Neural cell (in vitro differentiated cells): Measurements from ENCODE around the gene NFIA. TPM values are rescaled to one million over a fixed set of nuclear protein-coding genes. Genes with fewer than 3 reads are reported as not detected.

Experiments used
- H2AFZ ChIP-seq: fragments of 200-600, 300-800 bp; sonication (generic), shearing (Covaris generic); 2 replicates; pipeline ENCODE4 v1.6.0; 2014; ENCODE audit warnings: low read depth, mild to moderate bottlenecking, antibody characterized with exemption, low read length, moderate library complexity
- H3F3A ChIP-seq: fragments of 200-600 bp; shearing (Covaris generic); 2 replicates; pipeline ENCODE4 v1.6.1; 2016; ENCODE audit warnings: mild to moderate bottlenecking, moderate library complexity, mixed read lengths, antibody characterized with exemption, low read length; ENCODE audit not compliant: insufficient read depth, poor library complexity, severe bottlenecking
- H3K27ac ChIP-seq: fragments of 200-600, 300-800 bp; sonication (generic), shearing (Covaris generic); 2 replicates; pipeline ENCODE4 v1.5.1; 2014; ENCODE audit warnings: mild to moderate bottlenecking, low read length, moderate library complexity
- H3K27me3 ChIP-seq: fragments of 300-800, 200-600 bp; sonication (generic), shearing (Covaris generic); 2 replicates; pipeline ENCODE4 v1.6.0; 2014; ENCODE audit warnings: mild to moderate bottlenecking, low read depth, low read length, moderate library complexity; ENCODE audit not compliant: insufficient read depth
- H3K36me3 ChIP-seq: fragments of 300-800, 200-600 bp; sonication (generic), shearing (Covaris generic); 2 replicates; pipeline ENCODE4 v1.5.1; 2014; ENCODE audit warnings: mild to moderate bottlenecking, antibody characterized with exemption, low read length, moderate library complexity; ENCODE audit not compliant: insufficient read depth
- H3K4me2 ChIP-seq: fragments of 300-800, 200-600 bp; sonication (generic), shearing (Covaris generic); 2 replicates; pipeline ENCODE4 v1.6.0; 2014; ENCODE audit warnings: mild to moderate bottlenecking, low read length
- H3K4me3 ChIP-seq: fragments of 300-800, 200-600 bp; sonication (generic), shearing (Covaris generic); 2 replicates; pipeline ENCODE4 v1.5.1; 2014; ENCODE audit warnings: mild to moderate bottlenecking, low read length, moderate library complexity
- H3K79me2 ChIP-seq: fragments of 200-600 bp; shearing (Covaris generic); replicated peaks from 2 replicates; pipeline ENCODE4 v1.6.0; 2014; ENCODE audit warnings: mild to moderate bottlenecking, low read length, moderate library complexity; ENCODE audit not compliant: insufficient read depth
- H3K9ac ChIP-seq: fragments of 300-800, 200-600 bp; sonication (generic), shearing (Covaris generic); 2 replicates; pipeline ENCODE4 v1.6.1; 2016; ENCODE audit warnings: mild to moderate bottlenecking, low read length, mixed read lengths
- H3K9me2 ChIP-seq: fragments of 200-600 bp; shearing (Covaris generic); 2 replicates; pipeline ENCODE4 v1.6.1; 2016; ENCODE audit warnings: mild to moderate bottlenecking, low read length, mixed read lengths; ENCODE audit not compliant: insufficient read depth
- H3K9me3 ChIP-seq: fragments of 200-600, 300-800 bp; sonication (generic), shearing (Covaris generic); 2 replicates; pipeline ENCODE4 v1.6.1; 2016; ENCODE audit warnings: mild to moderate bottlenecking, mixed run types, low read length, moderate library complexity, mixed read lengths
- H4K20me1 ChIP-seq: fragments of 200-600 bp; shearing (Covaris generic); 2 replicates; pipeline ENCODE4 v1.6.1; 2016; ENCODE audit warnings: mild to moderate bottlenecking, mixed run types; ENCODE audit not compliant: insufficient read depth
- CTCF ChIP-seq: fragments of 450-650 bp; IDR thresholded peaks from 2 replicates; pipeline ENCODE4 v1.5.1; 2014; ENCODE audit warnings: antibody characterized with exemption, mild to moderate bottlenecking, moderate library complexity; ENCODE audit not compliant: poor library complexity, severe bottlenecking
- EP300 ChIP-seq: fragments of 450-650 bp; conservative IDR thresholded peaks from 2 replicates; pipeline ENCODE4 v1.6.1; 2014; ENCODE audit warnings: antibody characterized with exemption, mild to moderate bottlenecking, moderate library complexity; ENCODE audit not compliant: poor library complexity, severe bottlenecking
- EZH2 ChIP-seq: fragments of 200-600, 300-800 bp; shearing (Covaris generic), sonication (generic); IDR thresholded peaks from 2 replicates; pipeline ENCODE4 v1.6.1; 2014; ENCODE audit warnings: antibody characterized with exemption, low read length, borderline replicate concordance, mild to moderate bottlenecking; ENCODE audit not compliant: insufficient read depth, poor library complexity, severe bottlenecking
- MXI1 ChIP-seq: fragments of 450-650 bp; conservative IDR thresholded peaks from 2 replicates; pipeline ENCODE4 v1.6.1; 2014; ENCODE audit warnings: antibody characterized with exemption, mild to moderate bottlenecking; ENCODE audit not compliant: poor library complexity, severe bottlenecking
- POLR2AphosphoS5 ChIP-seq: IDR thresholded peaks from 2 replicates; pipeline ENCODE4 v1.6.1; 2012
- RAD21 ChIP-seq: fragments of 450-650 bp; conservative IDR thresholded peaks from 2 replicates; pipeline ENCODE4 v1.6.1; 2014; ENCODE audit warnings: antibody characterized with exemption, mild to moderate bottlenecking, moderate library complexity
- SMC3 ChIP-seq: fragments of 450-650 bp; conservative IDR thresholded peaks from 2 replicates; pipeline ENCODE4 v1.6.1; 2014; ENCODE audit warnings: antibody characterized with exemption, mild to moderate bottlenecking, moderate library complexity; ENCODE audit not compliant: poor library complexity
- TAF1 ChIP-seq: IDR thresholded peaks from 2 replicates; pipeline ENCODE4 v1.6.1; 2012; ENCODE audit warnings: low read depth
- polyA plus RNA-seq: library from polyadenylated mRNA; depleted of rRNA; stranded (reverse); fragments of >200 nt; gene quantifications from 2 replicates; pipeline ENCODE4 v1.2.3, GENCODE V29; 2014
- TF ChIP-seq, protein P1 (sequence below): IDR thresholded peaks from 2 replicates; pipeline ENCODE4 v1.6.1; 2012; ENCODE audit warnings: borderline replicate concordance

The NFIA gene
- polyA plus RNA-seq, 1 donor from 2014 or later = 0.47 TPM

- H3K4me2 ChIP-seq = no peak overlapping the region
- H3K27ac ChIP-seq = no peak overlapping the region
- H2AFZ ChIP-seq = no peak overlapping the region
- H3F3A ChIP-seq = no peaks in the 10 kb centered on the region
- no peak overlapping the region for H3K9ac ChIP-seq
- no peaks in the 10 kb centered on the region for H3K27me3 ChIP-seq
- H3K9me2 ChIP-seq = no peaks in the 10 kb centered on the region
- no peaks in the 10 kb centered on the region for H4K20me1 ChIP-seq
- H3K4me3 ChIP-seq = no peak overlapping the region
- no peaks in the 10 kb centered on the region for H3K9me3 ChIP-seq
- TF ChIP-seq RAD21 = no peak
- no peaks in the 10 kb centered on the region for H3K36me3 ChIP-seq
- no peaks in the 10 kb centered on the region for H3K79me2 ChIP-seq
These were observed 126.5 kb downstream of the NFIA start for GRCh38 chr1:61208831-61209230.

DNA sequence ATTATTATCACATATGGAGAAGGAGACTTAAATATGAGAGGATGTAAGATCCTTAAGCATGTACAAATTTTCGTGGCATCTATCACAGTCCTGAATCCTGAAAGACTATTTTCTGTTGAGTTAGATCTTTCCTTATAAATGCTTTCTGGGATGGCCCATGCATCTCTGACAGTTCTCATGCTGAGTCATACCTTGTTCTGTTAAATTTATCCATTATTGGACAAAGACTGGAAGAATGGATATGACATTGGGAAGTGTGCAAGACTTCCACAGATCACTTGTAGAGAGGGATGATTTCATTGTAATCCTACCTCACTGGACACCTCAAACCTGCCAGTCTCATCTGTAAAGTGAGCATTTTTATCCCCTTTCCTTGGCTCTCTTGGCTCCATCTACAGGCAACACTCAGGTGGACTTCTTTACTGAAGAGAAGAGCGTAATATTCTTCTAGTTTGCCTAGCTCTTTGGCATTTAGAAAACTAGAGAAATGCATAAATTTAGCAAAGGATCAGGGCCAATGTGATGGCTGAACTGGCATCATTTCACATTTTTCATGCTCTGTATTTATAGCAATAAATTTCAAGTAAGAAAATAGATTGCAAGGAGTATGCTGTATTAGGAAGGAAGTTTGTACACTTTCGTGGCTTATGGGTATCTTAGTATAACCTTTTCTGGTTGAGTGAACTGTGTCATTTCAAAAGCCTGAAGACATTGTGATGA, 128.2 kb downstream of the NFIA start:
- no peak overlapping the region for H3K4me2 ChIP-seq
- no peaks in the 10 kb centered on the region for H3F3A ChIP-seq
- H3K4me3 ChIP-seq = no peak overlapping the region
- H3K9me2 ChIP-seq = no peaks in the 10 kb centered on the region
- no peak overlapping the region for H2AFZ ChIP-seq
- H3K27me3 ChIP-seq = no peaks in the 10 kb centered on the region
- no peak for TF ChIP-seq RAD21
- no peak for TF ChIP-seq EZH2
- no peak for TF ChIP-seq EP300
- no peak for TF ChIP-seq POLR2AphosphoS5
- TF ChIP-seq SMC3 = no peak
- TF ChIP-seq, protein P1, sequence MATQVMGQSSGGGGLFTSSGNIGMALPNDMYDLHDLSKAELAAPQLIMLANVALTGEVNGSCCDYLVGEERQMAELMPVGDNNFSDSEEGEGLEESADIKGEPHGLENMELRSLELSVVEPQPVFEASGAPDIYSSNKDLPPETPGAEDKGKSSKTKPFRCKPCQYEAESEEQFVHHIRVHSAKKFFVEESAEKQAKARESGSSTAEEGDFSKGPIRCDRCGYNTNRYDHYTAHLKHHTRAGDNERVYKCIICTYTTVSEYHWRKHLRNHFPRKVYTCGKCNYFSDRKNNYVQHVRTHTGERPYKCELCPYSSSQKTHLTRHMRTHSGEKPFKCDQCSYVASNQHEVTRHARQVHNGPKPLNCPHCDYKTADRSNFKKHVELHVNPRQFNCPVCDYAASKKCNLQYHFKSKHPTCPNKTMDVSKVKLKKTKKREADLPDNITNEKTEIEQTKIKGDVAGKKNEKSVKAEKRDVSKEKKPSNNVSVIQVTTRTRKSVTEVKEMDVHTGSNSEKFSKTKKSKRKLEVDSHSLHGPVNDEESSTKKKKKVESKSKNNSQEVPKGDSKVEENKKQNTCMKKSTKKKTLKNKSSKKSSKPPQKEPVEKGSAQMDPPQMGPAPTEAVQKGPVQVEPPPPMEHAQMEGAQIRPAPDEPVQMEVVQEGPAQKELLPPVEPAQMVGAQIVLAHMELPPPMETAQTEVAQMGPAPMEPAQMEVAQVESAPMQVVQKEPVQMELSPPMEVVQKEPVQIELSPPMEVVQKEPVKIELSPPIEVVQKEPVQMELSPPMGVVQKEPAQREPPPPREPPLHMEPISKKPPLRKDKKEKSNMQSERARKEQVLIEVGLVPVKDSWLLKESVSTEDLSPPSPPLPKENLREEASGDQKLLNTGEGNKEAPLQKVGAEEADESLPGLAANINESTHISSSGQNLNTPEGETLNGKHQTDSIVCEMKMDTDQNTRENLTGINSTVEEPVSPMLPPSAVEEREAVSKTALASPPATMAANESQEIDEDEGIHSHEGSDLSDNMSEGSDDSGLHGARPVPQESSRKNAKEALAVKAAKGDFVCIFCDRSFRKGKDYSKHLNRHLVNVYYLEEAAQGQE = no peak
- no peak for TF ChIP-seq CTCF
- no peak for TF ChIP-seq TAF1
- no peak for TF ChIP-seq MXI1
- H3K9me3 ChIP-seq = no peaks in the 10 kb centered on the region
- H3K79me2 ChIP-seq = no peaks in the 10 kb centered on the region
- no peak overlapping the region for H3K9ac ChIP-seq
- H3K36me3 ChIP-seq = no peaks in the 10 kb centered on the region
- no peak overlapping the region for H3K27ac ChIP-seq
- no peaks in the 10 kb centered on the region for H4K20me1 ChIP-seq
